Activated T-cell treated with anti-CD3 and anti-CD28 coated beads for 48 hours (primary cell): Measurements from ENCODE around the gene PC.

Experiments
- DNase-seq: peaks from one replicate; pipeline ENCODE4 v3.0.0-alpha.2; 2020; ENCODE audit warnings: low read depth

Gene PC

GRCh38 chr11:66884443-66884842 lies 73.7 kb downstream of the PC start:
- no peak for DNase-seq

GRCh38 chr11:66883016-66883965 lies 74.9 kb downstream of the PC start:
- DNase-seq, result peak; percentile 63

GRCh38 chr11:66882561-66883015 lies 75.6 kb downstream of the PC start:
- DNase-seq, result no peak

GRCh38 chr11:66881927-66882452 lies 76.2 kb downstream of the PC start:
- no peak for DNase-seq

GRCh38 chr11:66881451-66881835 lies 76.7 kb downstream of the PC start:
- DNase-seq, result no peak

GRCh38 chr11:66880496-66881450 lies 77.4 kb downstream of the PC start:
- no peak for DNase-seq

- DNase-seq, result no peak
Observed at GRCh38 chr11:66879999-66880398, 78.2 kb downstream of the PC start.

GRCh38 chr11:66879583-66879982 lies 78.6 kb downstream of the PC start:
- no peak for DNase-seq

GRCh38 chr11:66879000-66879399 lies 79.2 kb downstream of the PC start:
- DNase-seq, result no peak

GRCh38 chr11:66878474-66878873 lies 79.7 kb downstream of the PC start:
- DNase-seq, result no peak

GRCh38 chr11:66877588-66878385 lies 80.4 kb downstream of the PC start:
- no peak for DNase-seq

GRCh38 chr11:66875378-66875777 lies 82.8 kb downstream of the PC start:
- no peak for DNase-seq

GRCh38 chr11:66874232-66874631 lies 84.0 kb downstream of the PC start:
- no peak for DNase-seq

- no peak for DNase-seq
Observed at GRCh38 chr11:66871521-66871901, 86.7 kb downstream of the PC start.

- no peak for DNase-seq
Observed at GRCh38 chr11:66870616-66871520, 87.3 kb downstream of the PC start.

- no peak for DNase-seq
Observed at GRCh38 chr11:66870131-66870530, 88.1 kb downstream of the PC start.

GRCh38 chr11:66869567-66869870 lies 88.7 kb downstream of the PC start:
- DNase-seq, result no peak

GRCh38 chr11:66868726-66869566 lies 89.2 kb downstream of the PC start:
- DNase-seq, result peak; percentile 77

GRCh38 chr11:66868082-66868725 lies 90.0 kb downstream of the PC start:
- no peak for DNase-seq
